Measurements from ENCODE around the gene ITPK1. TPM values are rescaled to one million over a fixed set of nuclear protein-coding genes. Genes with fewer than 3 reads are reported as not detected.

Gene ITPK1
- total and polyA plus RNA-seq, 2 experiments from 2014 or later = 35.9 to 101 TPM

- TF ChIP-seq ETS1 (IDR thresholded peaks at IDR 0.05) (no peak), JUNB (IDR thresholded peaks at IDR 0.05; ENCODE audit: unreplicated experiment) (no peak), ZNF114 (CRISPR knock-in tag; IDR thresholded peaks at IDR 0.05) (no peak), EZH2phosphoT487 (IDR thresholded peaks at IDR 0.05; ENCODE audit: unreplicated experiment) (no peak), STAT1 (IDR thresholded peaks at IDR 0.05; ENCODE audit: unreplicated experiment) (no peak), CREB1 (CRISPR knock-in tag; IDR thresholded peaks at IDR 0.05; ENCODE audit: low read depth) (no peak), REST (IDR thresholded peaks at IDR 0.05; ENCODE audit: unreplicated experiment) (no peak), NANOG (IDR thresholded peaks at IDR 0.05; ENCODE audit: borderline replicate concordance) (no peak)
Observed at GRCh38 chr14:93032421-93032936, 83.2 kb downstream of the ITPK1 start (continued).

- Mint-ChIP-seq H3K27me3 (ENCODE audit: insufficient read depth, low read depth, poor library complexity) (peaks cover 17% of the 10 kb centered on the region), H3K27ac (no peak overlapping the region), H3K4me1 (peaks cover 60% of the 10 kb centered on the region), H3K36me3 (ENCODE audit: low read depth) (peaks cover under 1% of the 10 kb centered on the region; the same call in 2 of the 3 replicates), H3K9me3 (no peaks in the 10 kb centered on the region), H3K4me3 (no peak overlapping the region)
- H3K79me2 ChIP-seq (replicated peaks; ENCODE audit: insufficient read depth) = peaks cover 78% of the 10 kb centered on the region
- ATAC-seq = no peak
- H3K36me3 ChIP-seq (ENCODE audit: insufficient read depth) = no peaks in the 10 kb centered on the region
- DNase-seq (ENCODE audit: low spot score) = no peak
- H3K27ac ChIP-seq (ENCODE audit: low read depth) = no peak overlapping the region
- H3K27me3 ChIP-seq (ENCODE audit: insufficient read depth) = no peaks in the 10 kb centered on the region
- peaks cover 8% of the 10 kb centered on the region; the same call in 1 of the 2 replicates for H4K20me1 ChIP-seq (replicated peaks; ENCODE audit: insufficient read depth)
- no peak overlapping the region for H3K4me2 ChIP-seq
- H3K9me2 ChIP-seq (ENCODE audit: insufficient read depth) = no peaks in the 10 kb centered on the region
- no peak overlapping the region for H2AFZ ChIP-seq
- H3K4me1 ChIP-seq (ENCODE audit: insufficient read depth) = peaks cover 34% of the 10 kb centered on the region
- H3F3A ChIP-seq (replicated peaks; ENCODE audit: low read depth) = no peaks in the 10 kb centered on the region
- no peak overlapping the region for H3K4me3 ChIP-seq
- TF ChIP-seq POLR2AphosphoS5 (IDR thresholded peaks at IDR 0.05; ENCODE audit: low read depth) = no peak
- TF ChIP-seq NANOG (IDR thresholded peaks at IDR 0.05; ENCODE audit: borderline replicate concordance) = no peak
- TF ChIP-seq ZNF331 (CRISPR knock-in tag; IDR thresholded peaks at IDR 0.05; ENCODE audit: low read depth) = no peak
- TF ChIP-seq CREB1 (CRISPR knock-in tag; IDR thresholded peaks at IDR 0.05; ENCODE audit: low read depth) = no peak
- no peak for TF ChIP-seq REST (IDR thresholded peaks at IDR 0.05; ENCODE audit: unreplicated experiment)
- no peak for TF ChIP-seq EZH2 (IDR thresholded peaks at IDR 0.05; ENCODE audit: low read depth, unreplicated experiment)
- no peak for TF ChIP-seq EZH2phosphoT487 (IDR thresholded peaks at IDR 0.05; ENCODE audit: unreplicated experiment)
- TF ChIP-seq STAT1 (IDR thresholded peaks at IDR 0.05; ENCODE audit: unreplicated experiment) = no peak
- TF ChIP-seq ZNF114 (CRISPR knock-in tag; IDR thresholded peaks at IDR 0.05) = no peak
Observed at GRCh38 chr14:93031505-93032315, 84.0 kb downstream of the ITPK1 start.

Measured in GM23338 (cell line).